B cell (primary cell): ENCODE results near the gene KNTC1. TPM values are rescaled to one million over a fixed set of nuclear protein-coding genes. Genes with fewer than 3 reads are reported as not detected.
"Not testable (repeated sequence)": the region's sequence is repeated elsewhere in the genome, so short reads cannot be mapped to it uniquely, and the experiment has no call there.

Experiments used
- ATAC-seq: fragments of 200-7000 bp; cut with Tn5 transposase; one replicate; pipeline ENCODE4 v1.10.0; 2021; ENCODE audit warnings: low read depth, mild to moderate bottlenecking, moderate number of reproducible peaks, moderate library complexity
- CTCF ChIA-PET: fragments of 350-600 bp; sonication (Branson Sonifier 250); formaldehyde crosslinking; loops from one replicate; lab custom pipeline; 2021; ENCODE audit warnings: antibody characterized with exemption, inconsistent platforms; lab: Charles Lee
- POLR2A ChIA-PET: fragments of 350-600 bp; sonication (Branson Sonifier 250); formaldehyde crosslinking; loops from one replicate; lab custom pipeline; 2021; ENCODE audit warnings: antibody characterized with exemption; lab: Charles Lee
- DNase-seq: peaks from one replicate; pipeline ENCODE4 v3.0.0; 2013
- H2AFZ ChIP-seq: 2 replicates; pipeline ENCODE4 v1.6.1; 2012; ENCODE audit warnings: mild to moderate bottlenecking, low read depth, low read length; ENCODE audit not compliant: insufficient read depth, poor library complexity, severe bottlenecking
- H3K27ac ChIP-seq, 2 donors: 1 replicate in 1 of 2; 2 replicates in 1 of 2; pipeline ENCODE4 v1.5.1; 2012 to 2013; ENCODE audit warnings: low read length in 2 of 2, mild to moderate bottlenecking in 2 of 2, moderate library complexity in 1 of 2
- H3K27me3 ChIP-seq, 4 experiments: fragments of 200-600 bp in 1 of 4; sonication (generic) in 1 of 4; replicated peaks in 1 of 4; 1 replicate in 2 of 4; 2 replicates in 2 of 4; pipeline versions ENCODE4 v1.6.1 to v1.7.0; 2013 to 2016; ENCODE audit warnings: low read length in 3 of 4, mild to moderate bottlenecking in 2 of 4, mixed read lengths in 1 of 4, moderate library complexity in 1 of 4; ENCODE audit not compliant: insufficient read depth in 4 of 4, control insufficient read depth in 3 of 4; ENCODE audit errors: control extremely low read depth in 1 of 4
- H3K36me3 ChIP-seq, 2 experiments: replicated peaks in 1 of 2; 1 replicate in 1 of 2; 2 replicates in 1 of 2; pipeline versions ENCODE4 v1.6.1 to v1.7.1; 2013; ENCODE audit warnings: low read length in 1 of 2; ENCODE audit not compliant: insufficient read depth in 2 of 2, control insufficient read depth in 1 of 2; ENCODE audit errors: control extremely low read depth in 1 of 2, extremely low read depth in 1 of 2
- H3K4me1 ChIP-seq, 2 donors: fragments of 200-600 bp in 1 of 2; sonication (generic) in 1 of 2; 1 replicate in 1 of 2; 2 replicates in 1 of 2; pipeline versions ENCODE4 v1.5.1 to v1.6.1; 2013 to 2017; ENCODE audit warnings: low read length in 2 of 2; ENCODE audit not compliant: control insufficient read depth in 2 of 2, insufficient read depth in 2 of 2
- H3K4me2 ChIP-seq: replicated peaks from 2 replicates; pipeline ENCODE3; 2012; ENCODE audit warnings: mild to moderate bottlenecking, low read depth, low read length; ENCODE audit not compliant: poor library complexity, severe bottlenecking
- H3K4me3 ChIP-seq, 5 experiments: fragments of 200-600 bp in 1 of 5; sonication (generic) in 1 of 5; 1 replicate in 3 of 5; 2 replicates in 2 of 5; pipeline versions ENCODE4 v1.5.1 to v1.7.0; 2011 to 2016; ENCODE audit warnings: low read length in 4 of 5, mild to moderate bottlenecking in 4 of 5, low read depth in 2 of 5, control low read depth in 1 of 5, moderate library complexity in 1 of 5; ENCODE audit not compliant: insufficient read depth in 1 of 5; ENCODE audit errors: control extremely low read depth in 1 of 5, extremely low read depth in 1 of 5
- H3K79me2 ChIP-seq: fragments of 200-600 bp; sonication (generic); one replicate; pipeline ENCODE4 v1.6.0; 2016; ENCODE audit warnings: low read length; ENCODE audit not compliant: control insufficient read depth, insufficient read depth
- H3K9ac ChIP-seq: fragments of 200-600 bp; sonication (generic); 2 replicates; pipeline ENCODE4 v1.6.1; 2017; ENCODE audit warnings: mild to moderate bottlenecking, low read length, moderate library complexity
- H3K9me3 ChIP-seq, 3 donors: one replicate each; pipeline versions ENCODE4 v1.6.1 to v1.7.1; 2013; ENCODE audit warnings: low read length in 2 of 3; ENCODE audit not compliant: control insufficient read depth in 2 of 3, insufficient read depth in 1 of 3; ENCODE audit errors: control extremely low read depth in 1 of 3
- H4K20me1 ChIP-seq: 2 replicates; pipeline ENCODE4 v1.6.0; 2012; ENCODE audit warnings: mild to moderate bottlenecking, low read length; ENCODE audit not compliant: insufficient read depth, control insufficient read depth, poor library complexity, severe bottlenecking
- H3K27ac Mint-ChIP-seq: one replicate; pipeline ENCODE4 v1.8.0; 2021; ENCODE audit warnings: mixed read lengths
- H3K27me3 Mint-ChIP-seq: one replicate; pipeline ENCODE4 v1.8.0; 2021; ENCODE audit warnings: mixed read lengths
- H3K4me1 Mint-ChIP-seq: one replicate; pipeline ENCODE4 v1.8.0; 2021; ENCODE audit warnings: mixed read lengths
- H3K4me3 Mint-ChIP-seq: one replicate; pipeline ENCODE4 v1.8.0; 2021; ENCODE audit warnings: mixed read lengths
- H3K9me3 Mint-ChIP-seq: one replicate; pipeline ENCODE4 v1.8.0; 2022; ENCODE audit warnings: mixed read lengths; ENCODE audit not compliant: insufficient read depth
- EZH2 ChIP-seq: IDR thresholded peaks from 2 replicates; pipeline ENCODE4 v1.6.1; 2012; ENCODE audit warnings: borderline replicate concordance, low read depth, mild to moderate bottlenecking, moderate library complexity, low read length; ENCODE audit not compliant: insufficient read depth, poor library complexity, severe bottlenecking
- WGBS: methylation state at CpG from one replicate; pipeline ENCODE4 v1.1.5; 2013; ENCODE audit warnings: missing lambda C conversion rate; ENCODE audit not compliant: insufficient coverage; 5-methylcytosine and 5-hydroxymethylcytosine counted together
- intact Hi-C: fragments of 100-400 bp; cut with micrococcal nuclease; formaldehyde crosslinking; loops from one replicate; pipeline ENCODE4 v1.10.0; 2022
- polyA plus RNA-seq: library from polyadenylated mRNA; depleted of rRNA; stranded (reverse); fragments of >200 nt; gene quantifications from 2 replicates; pipeline ENCODE4 v1.2.3, GENCODE V29; 2012
- total RNA-seq, 2 donors: library from RNA; stranded (reverse); fragments of 120-200 nt in 1 of 2; gene quantifications; 1 replicate in 1 of 2; 2 replicates in 1 of 2; pipeline versions ENCODE4 v1.2.3 to v1.2.4, GENCODE V29; 2013 to 2022
- TF ChIP-seq, protein P1 (sequence below): fragments of 200-600 bp; IDR thresholded peaks from one replicate; pipeline ENCODE4 v1.8.0; 2022; ENCODE audit warnings: antibody characterized with exemption, mild to moderate bottlenecking

Gene KNTC1
- total and polyA plus RNA-seq, 2 donors (not counting 1 experiment from before 2014, with no cell fraction given): 27.1 to 52.4 TPM

- Histone ChIP-seq H3K4me2 (no peak overlapping the region), H3K9me3 (peaks cover 0 to 5% (median 0%) of the 10 kb centered on the region in 3 donors), H3K79me2 (no peaks in the 10 kb centered on the region), H2AFZ (no peak overlapping the region), H3K4me1 (peaks cover 0 to 22% of the 10 kb centered on the region in 2 donors), H4K20me1 (no peaks in the 10 kb centered on the region), H3K9ac (no peak overlapping the region), H3K27me3 (no peaks in the 10 kb centered on the region), H3K27ac (no peak overlapping the region), H3K4me3 (no peak overlapping the region), H3K36me3 (peaks cover 2 to 4% of the 10 kb centered on the region in 2 experiments)
- H3K4me1 Mint-ChIP-seq: peaks cover 13% of the 10 kb centered on the region
- no peak overlapping the region for H3K4me3 Mint-ChIP-seq
- no peak for ATAC-seq
- ChIA-PET POLR2A (no interaction called here), CTCF (interaction anchor here (1.5 kb wide), 1 partner anchor 18 kb away, joined by 3 read pairs; no protein-coding TSS in a partner anchor)
- H3K27ac Mint-ChIP-seq: no peak overlapping the region
- H3K9me3 Mint-ChIP-seq: no peaks in the 10 kb centered on the region
- H3K27me3 Mint-ChIP-seq: no peaks in the 10 kb centered on the region
- TF ChIP-seq, protein P1, sequence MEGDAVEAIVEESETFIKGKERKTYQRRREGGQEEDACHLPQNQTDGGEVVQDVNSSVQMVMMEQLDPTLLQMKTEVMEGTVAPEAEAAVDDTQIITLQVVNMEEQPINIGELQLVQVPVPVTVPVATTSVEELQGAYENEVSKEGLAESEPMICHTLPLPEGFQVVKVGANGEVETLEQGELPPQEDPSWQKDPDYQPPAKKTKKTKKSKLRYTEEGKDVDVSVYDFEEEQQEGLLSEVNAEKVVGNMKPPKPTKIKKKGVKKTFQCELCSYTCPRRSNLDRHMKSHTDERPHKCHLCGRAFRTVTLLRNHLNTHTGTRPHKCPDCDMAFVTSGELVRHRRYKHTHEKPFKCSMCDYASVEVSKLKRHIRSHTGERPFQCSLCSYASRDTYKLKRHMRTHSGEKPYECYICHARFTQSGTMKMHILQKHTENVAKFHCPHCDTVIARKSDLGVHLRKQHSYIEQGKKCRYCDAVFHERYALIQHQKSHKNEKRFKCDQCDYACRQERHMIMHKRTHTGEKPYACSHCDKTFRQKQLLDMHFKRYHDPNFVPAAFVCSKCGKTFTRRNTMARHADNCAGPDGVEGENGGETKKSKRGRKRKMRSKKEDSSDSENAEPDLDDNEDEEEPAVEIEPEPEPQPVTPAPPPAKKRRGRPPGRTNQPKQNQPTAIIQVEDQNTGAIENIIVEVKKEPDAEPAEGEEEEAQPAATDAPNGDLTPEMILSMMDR: no peak
- no peak for TF ChIP-seq EZH2
- intact Hi-C loops: no loop called here
- no peak for DNase-seq
- WGBS: 100% methylated on average over 1 of the region's 4 CpGs
Measured at GRCh38 chr12:122563361-122563760, 36.3 kb downstream of the KNTC1 start.

DNA sequence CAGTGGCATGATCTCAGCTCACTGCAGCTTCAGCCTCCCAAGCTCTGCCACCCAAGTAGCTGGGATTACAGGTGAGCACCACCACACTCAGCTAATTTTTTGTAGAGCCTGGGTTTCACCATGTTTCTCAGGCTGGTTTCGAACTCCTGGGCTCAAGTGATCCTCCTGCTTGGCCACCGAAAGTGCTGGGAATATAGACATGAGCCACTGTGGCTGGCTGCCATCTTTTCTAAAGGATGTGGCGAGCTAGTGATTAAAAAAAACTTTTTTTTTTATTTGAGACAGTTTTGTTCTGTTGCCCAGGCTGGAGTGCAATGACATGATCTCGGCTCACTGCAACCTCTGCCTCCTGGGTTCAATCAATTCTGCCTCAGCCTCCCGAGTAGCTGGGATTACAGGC, 39.8 kb downstream of the KNTC1 start:
- H3K36me3 ChIP-seq: peaks cover 5 to 15% of the 10 kb centered on the region in 2 experiments
- H3K79me2 ChIP-seq, H3K27ac Mint-ChIP-seq, H3K4me2 ChIP-seq, intact Hi-C loops, H2AFZ ChIP-seq, H3K4me1 ChIP-seq, H3K27me3 Mint-ChIP-seq, H3K4me1 Mint-ChIP-seq, H3K4me3 Mint-ChIP-seq, DNase-seq, H3K9me3 Mint-ChIP-seq, POLR2A ChIA-PET, H3K27me3 ChIP-seq, H3K27ac ChIP-seq, H3K4me3 ChIP-seq, H3K9ac ChIP-seq, CTCF ChIA-PET, H3K9me3 ChIP-seq, ATAC-seq, H4K20me1 ChIP-seq: not testable (repeated sequence)
- 100% methylated on average over 4 of the region's 5 CpGs for WGBS
